Trophoblast cell (in vitro differentiated cells and primary cell): ENCODE measurements around the gene TTN. TPM values are rescaled to one million over a fixed set of nuclear protein-coding genes. Genes with fewer than 3 reads are reported as not detected.

Experiments used
- DNase-seq, 2 donors: peaks; one replicate each; pipeline ENCODE4 v3.0.0-alpha.2; 2016
- H2AFZ ChIP-seq: 2 replicates; pipeline ENCODE4 v1.6.1; 2013; ENCODE audit warnings: low read length, moderate library complexity, mild to moderate bottlenecking; ENCODE audit not compliant: insufficient read depth, poor library complexity
- H2AK5ac ChIP-seq: 2 replicates; pipeline ENCODE4 v1.6.1; 2013; ENCODE audit warnings: mild to moderate bottlenecking, low read length
- H2BK120ac ChIP-seq: 2 replicates; pipeline ENCODE4 v1.6.1; 2013; ENCODE audit warnings: low read length, mild to moderate bottlenecking, moderate library complexity; ENCODE audit not compliant: insufficient read depth, poor library complexity
- H2BK12ac ChIP-seq: 2 replicates; pipeline ENCODE4 v1.6.1; 2013; ENCODE audit warnings: mild to moderate bottlenecking, low read length, moderate library complexity
- H2BK5ac ChIP-seq: 2 replicates; pipeline ENCODE4 v1.6.1; 2013; ENCODE audit warnings: low read length, low read depth, moderate library complexity, mild to moderate bottlenecking; ENCODE audit not compliant: poor library complexity
- H3K14ac ChIP-seq: 2 replicates; pipeline ENCODE4 v1.6.1; 2013; ENCODE audit warnings: mild to moderate bottlenecking, low read length
- H3K18ac ChIP-seq: 2 replicates; pipeline ENCODE4 v1.6.1; 2013; ENCODE audit warnings: mild to moderate bottlenecking, low read length
- H3K23ac ChIP-seq: 2 replicates; pipeline ENCODE4 v1.6.1; 2013; ENCODE audit warnings: low read length
- H3K27ac ChIP-seq: 2 replicates; pipeline ENCODE4 v1.5.1; 2013; ENCODE audit warnings: low read depth, mild to moderate bottlenecking, inconsistent platforms, low read length, moderate library complexity
- H3K27me3 ChIP-seq: 2 replicates; pipeline ENCODE4 v1.6.1; 2013; ENCODE audit warnings: inconsistent platforms, mild to moderate bottlenecking, low read length, moderate library complexity; ENCODE audit not compliant: insufficient read depth
- H3K36me3 ChIP-seq, 2 experiments: 1 replicate in 1 of 2; 2 replicates in 1 of 2; pipeline ENCODE4 v1.6.1; 2013; ENCODE audit warnings: low read length in 2 of 2, mild to moderate bottlenecking in 2 of 2, moderate library complexity in 1 of 2; ENCODE audit not compliant: insufficient read depth in 2 of 2, control insufficient read depth in 1 of 2
- H3K4ac ChIP-seq: 2 replicates; pipeline ENCODE4 v1.6.1; 2013; ENCODE audit warnings: low read depth, mild to moderate bottlenecking, low read length, moderate library complexity
- H3K4me1 ChIP-seq, 2 experiments: 1 replicate in 1 of 2; 2 replicates in 1 of 2; pipeline ENCODE4 v1.6.1; 2013; ENCODE audit warnings: low read length in 2 of 2, mild to moderate bottlenecking in 2 of 2, moderate library complexity in 1 of 2; ENCODE audit not compliant: insufficient read depth in 2 of 2, control insufficient read depth in 1 of 2
- H3K4me2 ChIP-seq: 2 replicates; pipeline ENCODE4 v1.6.1; 2013; ENCODE audit warnings: inconsistent platforms, mild to moderate bottlenecking, low read length, moderate library complexity
- H3K4me3 ChIP-seq: 2 replicates; pipeline ENCODE4 v1.5.1; 2013; ENCODE audit warnings: mild to moderate bottlenecking, low read depth, low read length, inconsistent platforms
- H3K79me1 ChIP-seq: one replicate; pipeline ENCODE4 v1.6.1; 2013; ENCODE audit warnings: low read length
- H3K79me2 ChIP-seq: 2 replicates; pipeline ENCODE4 v1.6.1; 2013; ENCODE audit warnings: low read length, mild to moderate bottlenecking; ENCODE audit not compliant: control insufficient read depth, insufficient read depth, poor library complexity
- H3K9ac ChIP-seq: 2 replicates; pipeline ENCODE4 v1.6.1; 2013; ENCODE audit warnings: mild to moderate bottlenecking, low read length
- H3K9me3 ChIP-seq: 2 replicates; pipeline ENCODE4 v1.6.1; 2013; ENCODE audit warnings: low read depth, mild to moderate bottlenecking, control low read depth, inconsistent platforms, low read length; ENCODE audit not compliant: insufficient read depth
- H4K12ac ChIP-seq: 2 replicates; pipeline ENCODE4 v1.6.1; 2013; ENCODE audit warnings: low read depth, mild to moderate bottlenecking, low read length, moderate library complexity
- H4K8ac ChIP-seq: 2 replicates; pipeline ENCODE4 v1.6.1; 2013; ENCODE audit warnings: low read depth, mild to moderate bottlenecking, low read length, moderate library complexity
- H4K91ac ChIP-seq: one replicate; pipeline ENCODE4 v1.6.1; 2013; ENCODE audit warnings: low read depth, mild to moderate bottlenecking, low read length, moderate library complexity
- WGBS: extraction: QIAGEN DNeasy Blood & Tissue Kit; methylation state at CpG from one replicate; pipeline ENCODE4 v1.1.7; 2013; ENCODE audit warnings: missing lambda C conversion rate; ENCODE audit not compliant: insufficient read length, insufficient coverage; ENCODE audit errors: extremely low coverage; 5-methylcytosine and 5-hydroxymethylcytosine counted together
- polyA plus RNA-seq: library from polyadenylated mRNA; stranded (reverse); fragments of 200-250 nt; gene quantifications from 2 replicates; pipeline ENCODE4 v1.2.3, GENCODE V29; 2013

Gene TTN
- polyA plus RNA-seq = 0.07 and 0.12 TPM in 2 replicates

DNA sequence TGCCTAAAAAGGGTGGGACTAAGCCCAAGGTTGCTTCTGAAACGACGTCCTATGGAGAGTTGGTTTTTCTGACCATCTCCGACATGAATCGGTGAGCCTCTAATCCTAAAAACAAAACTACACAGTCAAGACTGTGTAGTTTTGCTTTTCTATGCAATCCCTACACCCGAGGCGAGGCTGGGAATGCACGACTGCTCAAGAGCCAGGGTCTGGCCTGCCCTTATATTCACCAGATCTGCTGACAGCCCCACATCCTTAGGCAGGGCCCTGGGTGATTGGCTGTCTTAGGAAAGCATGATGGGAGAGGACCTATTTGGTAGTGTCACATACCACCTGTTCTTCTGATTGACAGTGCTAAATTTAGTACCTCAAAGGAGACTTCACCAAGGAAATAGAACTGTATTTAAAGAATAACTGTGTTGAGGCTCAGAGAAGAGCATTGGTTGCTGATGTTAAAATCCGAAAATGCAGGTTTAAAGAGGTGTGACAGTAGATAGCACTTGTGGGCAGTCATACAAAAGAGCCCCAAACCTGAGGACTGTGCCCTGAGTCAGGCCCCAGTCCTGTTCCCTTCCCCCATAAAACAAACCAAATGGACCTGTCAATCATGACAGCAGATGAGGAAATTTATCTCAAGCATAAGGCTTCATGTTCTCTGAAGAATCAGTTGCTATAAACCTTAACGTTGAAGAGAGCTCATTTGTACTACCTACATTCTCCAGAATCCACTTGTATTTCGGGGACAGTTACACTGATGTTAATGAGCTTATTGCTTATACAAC, at the start of gene TTN:
TTN (minus strand) TSS at position 197 of the 782 bp plus-strand sequence. CDS start 2,781 bp downstream, outside the sequence.
- no peak within 1 kb of the TSS for H2BK12ac ChIP-seq
- H2AFZ ChIP-seq = no peak within 1 kb of the TSS
- no peaks in the 10 kb centered on the region for H3K4me1 ChIP-seq
- no peaks in the 10 kb centered on the region for H3K9me3 ChIP-seq
- no peak within 1 kb of the TSS for H2BK120ac ChIP-seq
- H3K18ac ChIP-seq = no peak within 1 kb of the TSS
- H3K79me1 ChIP-seq = no peaks in the 10 kb centered on the region
- H3K36me3 ChIP-seq = no peaks in the 10 kb centered on the region
- no peak within 1 kb of the TSS for H4K12ac ChIP-seq
- no peak within 1 kb of the TSS for H2BK5ac ChIP-seq
- no peaks in the 10 kb centered on the region for H3K79me2 ChIP-seq
- no peak within 1 kb of the TSS for H2AK5ac ChIP-seq
- H3K4me2 ChIP-seq = no peak within 1 kb of the TSS
- H4K91ac ChIP-seq = no peak within 1 kb of the TSS
- no peak within 1 kb of the TSS for H3K9ac ChIP-seq
- DNase-seq = no peak
- H3K4me3 ChIP-seq = no peak within 1 kb of the TSS
- no peak within 1 kb of the TSS for H3K14ac ChIP-seq
- no peak within 1 kb of the TSS for H3K4ac ChIP-seq
- H4K8ac ChIP-seq = no peak within 1 kb of the TSS
- no CpG with 5 or more reads among the region's 10 CpGs for WGBS
- H3K27me3 ChIP-seq = no peaks in the 10 kb centered on the region
- no peak within 1 kb of the TSS for H3K23ac ChIP-seq
- no peak within 1 kb of the TSS for H3K27ac ChIP-seq

DNA sequence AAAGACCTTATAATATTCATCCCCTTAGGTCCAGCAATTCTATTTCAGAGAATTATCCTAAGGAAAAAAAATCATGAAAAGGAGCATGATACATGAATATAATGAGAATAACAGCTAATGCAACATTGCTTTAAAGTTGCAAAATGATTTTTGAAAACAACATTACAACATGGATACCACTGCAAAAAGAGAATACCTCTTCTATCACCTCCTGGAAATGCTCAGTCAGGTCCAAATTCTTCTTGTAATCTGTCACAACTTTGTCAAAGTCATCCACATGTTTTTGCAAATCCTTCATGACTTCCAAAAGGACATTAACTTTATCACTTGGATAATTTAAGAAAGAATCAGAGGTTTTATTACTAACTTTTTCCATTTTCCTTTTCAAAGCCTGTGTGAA, 47.9 kb upstream of the TTN start:
- H2BK5ac ChIP-seq = no peak overlapping the region
- H3K14ac ChIP-seq = no peak overlapping the region
- no peak overlapping the region for H4K8ac ChIP-seq
- no peak overlapping the region for H3K4ac ChIP-seq
- no peak overlapping the region for H4K91ac ChIP-seq
- H3K27ac ChIP-seq = no peak overlapping the region
- peak in 1 of 2 donors; percentile 66 for DNase-seq
- H2BK12ac ChIP-seq = no peak overlapping the region
- no peak overlapping the region for H3K4me2 ChIP-seq
- H2BK120ac ChIP-seq = no peak overlapping the region
- H3K36me3 ChIP-seq = no peaks in the 10 kb centered on the region
- no peak overlapping the region for H4K12ac ChIP-seq
- H3K23ac ChIP-seq = no peak overlapping the region
- no peak overlapping the region for H3K9ac ChIP-seq
- H3K79me1 ChIP-seq = no peaks in the 10 kb centered on the region
- H2AFZ ChIP-seq = no peak overlapping the region
- H3K4me1 ChIP-seq = no peaks in the 10 kb centered on the region
- no peaks in the 10 kb centered on the region for H3K79me2 ChIP-seq
- H3K4me3 ChIP-seq = no peak overlapping the region
- H3K9me3 ChIP-seq = no peaks in the 10 kb centered on the region
- H2AK5ac ChIP-seq = no peak overlapping the region
- no peaks in the 10 kb centered on the region for H3K27me3 ChIP-seq
- H3K18ac ChIP-seq = no peak overlapping the region

DNA sequence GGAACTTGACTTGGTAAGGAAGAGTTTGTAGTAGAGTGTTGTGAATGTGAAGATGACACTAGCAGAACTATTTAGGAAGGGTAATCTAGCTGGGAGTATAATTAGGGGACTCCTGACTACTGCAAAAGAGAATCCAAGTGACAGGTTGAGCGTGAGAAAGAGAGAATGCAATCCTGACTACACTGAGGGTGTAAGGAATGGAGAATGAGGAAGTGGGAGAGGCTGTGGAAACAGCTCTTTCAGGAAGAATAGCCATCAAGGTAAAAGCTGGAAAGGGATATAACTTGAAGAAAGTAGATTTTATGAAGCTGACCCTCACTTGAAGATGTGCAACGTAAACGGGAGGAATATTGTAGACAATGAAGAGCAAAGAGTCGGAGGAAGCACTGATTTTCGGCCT, 41.1 kb upstream of the TTN start:
- WGBS = no CpG with 5 or more reads among the region's 5 CpGs
- H3K36me3 ChIP-seq = no peaks in the 10 kb centered on the region
- H3K4me3 ChIP-seq = no peak overlapping the region
- no peak overlapping the region for H2BK5ac ChIP-seq
- H3K4ac ChIP-seq = no peak overlapping the region
- no peak overlapping the region for H3K14ac ChIP-seq
- no peak overlapping the region for H4K12ac ChIP-seq
- no peaks in the 10 kb centered on the region for H3K27me3 ChIP-seq
- no peak overlapping the region for H3K27ac ChIP-seq
- H3K79me2 ChIP-seq = no peaks in the 10 kb centered on the region
- H3K18ac ChIP-seq = no peak overlapping the region
- H4K91ac ChIP-seq = no peak overlapping the region
- no peaks in the 10 kb centered on the region for H3K79me1 ChIP-seq
- H4K8ac ChIP-seq = no peak overlapping the region
- H3K4me2 ChIP-seq = no peak overlapping the region
- no peaks in the 10 kb centered on the region for H3K4me1 ChIP-seq
- H3K9ac ChIP-seq = no peak overlapping the region
- H2AFZ ChIP-seq = no peak overlapping the region
- no peak overlapping the region for H3K23ac ChIP-seq
- H2AK5ac ChIP-seq = no peak overlapping the region
- no peaks in the 10 kb centered on the region for H3K9me3 ChIP-seq
- H2BK120ac ChIP-seq = no peak overlapping the region
- no peak overlapping the region for H2BK12ac ChIP-seq
- no peak for DNase-seq

DNA sequence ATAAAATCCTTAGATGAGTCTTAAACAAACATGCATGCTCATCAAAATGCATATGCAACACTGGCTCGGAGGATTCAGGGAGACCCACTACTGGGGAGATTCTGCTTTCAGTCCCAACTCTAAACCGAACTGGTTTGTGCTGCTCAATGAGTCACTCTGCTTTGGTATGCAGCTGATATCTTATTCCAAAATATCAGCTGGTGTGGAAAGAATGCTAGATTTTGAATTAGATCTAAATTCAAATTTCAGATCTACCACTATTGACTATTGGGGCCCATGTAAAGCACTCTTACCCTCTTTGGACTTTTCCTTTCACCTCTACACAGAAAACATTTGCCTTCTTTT, 39.2 kb upstream of the TTN start:
- Histone ChIP-seq H2BK120ac (no peak overlapping the region), H3K18ac (no peak overlapping the region), H3K27ac (no peak overlapping the region), H3K4me2 (no peak overlapping the region), H2AFZ (no peak overlapping the region), H3K23ac (no peak overlapping the region), H3K9me3 (no peaks in the 10 kb centered on the region), H3K4ac (no peak overlapping the region), H4K12ac (no peak overlapping the region), H3K27me3 (no peaks in the 10 kb centered on the region), H2BK12ac (no peak overlapping the region), H3K9ac (no peak overlapping the region), H3K4me1 (no peaks in the 10 kb centered on the region), H4K8ac (no peak overlapping the region), H3K79me1 (no peaks in the 10 kb centered on the region), H2BK5ac (no peak overlapping the region), H3K79me2 (no peaks in the 10 kb centered on the region), H3K4me3 (no peak overlapping the region), H4K91ac (no peak overlapping the region), H3K14ac (no peak overlapping the region), H3K36me3 (no peaks in the 10 kb centered on the region), H2AK5ac (no peak overlapping the region)
- peak in 1 of 2 donors; percentile 18 for DNase-seq
- no CpG with 5 or more reads among the region's 2 CpGs for WGBS
